HG03159 (cell line): Measurements from ENCODE around the gene TF.
"Not testable (repeated sequence)": the region's sequence is repeated elsewhere in the genome, so short reads cannot be mapped to it uniquely, and the experiment has no call there.

ENCODE experiments used
- ATAC-seq: cut with Tn5 transposase; IDR thresholded peaks from one replicate; pipeline ENCODE4 v1.9.1; 2021; ENCODE audit warnings: mild to moderate bottlenecking, moderate library complexity; ENCODE audit not compliant: unreplicated experiment

Gene TF

DNA sequence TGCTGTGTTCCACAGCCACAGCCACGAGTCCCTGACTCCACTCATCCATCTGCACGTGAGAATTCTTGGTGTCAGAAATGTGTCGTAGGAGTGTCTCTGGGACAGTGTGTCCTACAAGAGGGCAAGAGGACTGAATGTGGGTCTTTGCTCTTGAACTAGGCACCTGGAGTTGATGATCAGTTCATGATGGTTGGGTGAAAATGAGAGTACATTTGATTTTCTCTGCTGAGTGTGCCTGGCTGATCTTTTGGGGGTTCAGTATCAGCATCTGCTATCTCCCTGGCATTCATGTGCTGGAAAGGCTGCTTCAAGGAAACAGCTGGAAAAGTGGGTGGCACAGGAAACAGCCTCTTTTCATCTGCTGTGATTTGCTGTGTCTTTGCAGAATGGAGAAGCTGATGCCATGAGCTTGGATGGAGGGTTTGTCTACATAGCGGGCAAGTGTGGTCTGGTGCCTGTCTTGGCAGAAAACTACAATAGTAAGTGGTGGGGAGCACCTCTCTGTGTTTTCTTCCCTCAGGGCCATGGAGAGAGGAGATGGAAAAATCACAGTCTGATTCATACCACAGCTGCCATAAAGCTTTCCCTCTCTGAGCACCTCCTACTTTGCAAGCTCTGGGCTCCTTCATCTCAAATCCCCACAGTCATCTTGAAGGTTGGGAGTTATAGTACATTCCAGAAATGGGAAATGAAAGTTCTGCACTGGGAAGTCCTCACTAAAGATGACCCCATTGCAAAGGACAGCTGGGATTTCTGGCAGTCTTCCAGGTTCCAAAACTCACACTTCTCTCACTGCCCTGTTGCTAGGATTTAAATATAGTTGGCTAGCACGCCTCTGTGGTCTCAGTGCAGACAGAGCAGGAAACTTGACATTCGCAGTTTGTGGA lies 17.8 kb downstream of the TF start:
- ATAC-seq: no peak

DNA sequence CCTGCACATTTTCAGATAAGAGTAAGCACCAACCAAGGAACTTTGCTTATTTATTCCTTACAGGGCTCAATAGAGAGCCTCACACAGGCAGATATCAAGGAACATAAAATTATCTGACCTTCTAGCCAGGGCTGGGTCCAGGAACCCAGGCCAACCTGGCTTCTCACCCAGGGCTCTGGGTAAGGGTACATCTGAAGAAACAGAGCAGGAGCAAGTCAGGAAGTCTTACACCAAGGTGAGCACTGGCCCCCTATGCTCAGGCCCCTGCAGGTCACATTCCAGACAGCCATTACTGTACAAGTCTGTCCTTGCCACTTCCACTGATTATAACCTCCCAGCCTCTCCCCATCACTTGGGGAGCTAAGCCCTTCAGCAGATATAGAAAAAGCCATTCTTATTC lies 19.1 kb downstream of the TF start:
- ATAC-seq: no peak

DNA sequence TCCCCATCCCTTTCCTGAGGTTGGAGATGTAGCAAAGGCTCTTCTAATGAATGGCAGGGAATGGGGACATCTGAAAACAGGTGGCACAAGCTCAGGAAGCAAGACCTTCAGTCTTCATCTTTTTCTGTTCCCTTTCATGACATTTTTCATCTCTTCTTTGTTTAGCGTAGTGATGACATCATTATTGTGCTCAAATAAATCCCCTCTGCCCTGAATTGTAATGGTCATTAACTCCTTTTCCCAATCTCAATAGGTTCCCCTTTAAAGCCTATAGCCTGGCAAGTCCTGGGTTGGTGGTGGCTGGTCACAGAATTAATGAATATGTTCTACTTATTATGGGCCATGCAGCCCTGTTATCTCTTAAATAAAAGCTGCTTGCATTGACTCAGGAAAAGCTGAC lies 21.4 kb downstream of the TF start:
- ATAC-seq: no peak

GRCh38 chr3:133769536-133769935 lies 23.3 kb downstream of the TF start:
- no peak for ATAC-seq

- ATAC-seq: no peak
These were observed 27.5 kb downstream of the TF start for GRCh38 chr3:133773732-133774131.

DNA sequence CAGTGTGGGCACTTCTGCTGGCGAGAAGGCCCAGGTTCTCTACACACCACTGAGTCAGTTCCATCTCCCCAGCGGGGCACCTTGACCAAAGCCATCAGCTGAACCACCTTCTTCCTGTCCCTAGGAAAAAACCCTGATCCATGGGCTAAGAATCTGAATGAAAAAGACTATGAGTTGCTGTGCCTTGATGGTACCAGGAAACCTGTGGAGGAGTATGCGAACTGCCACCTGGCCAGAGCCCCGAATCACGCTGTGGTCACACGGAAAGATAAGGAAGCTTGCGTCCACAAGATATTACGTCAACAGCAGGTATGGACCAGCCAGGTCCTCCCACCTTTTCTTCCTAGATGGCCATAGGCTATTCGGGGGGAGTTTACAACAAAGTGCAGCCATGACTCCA lies 29.1 kb downstream of the TF start:
- no peak for ATAC-seq

DNA sequence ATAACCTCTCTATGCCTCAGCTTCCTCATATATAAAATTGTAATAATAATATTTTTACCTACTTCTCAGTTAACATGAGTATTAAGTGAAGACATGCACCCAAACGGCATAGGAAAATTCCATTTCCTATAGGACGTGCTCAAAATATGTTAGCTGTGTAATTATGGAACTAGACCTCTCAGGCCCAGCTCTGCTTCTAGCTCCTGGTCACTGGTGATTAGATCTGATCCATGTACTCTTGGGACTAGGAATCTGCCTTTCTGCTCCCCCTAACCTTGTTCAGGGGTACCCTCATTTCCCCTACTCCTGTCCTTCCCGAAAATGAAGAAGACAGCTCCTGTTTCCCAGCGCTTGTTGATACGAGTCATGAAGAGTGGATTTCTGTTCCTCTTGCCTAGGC lies 29.6 kb downstream of the TF start:
- no peak for ATAC-seq

GRCh38 chr3:133776794-133777438 lies 30.7 kb downstream of the TF start:
- no peak for ATAC-seq

DNA sequence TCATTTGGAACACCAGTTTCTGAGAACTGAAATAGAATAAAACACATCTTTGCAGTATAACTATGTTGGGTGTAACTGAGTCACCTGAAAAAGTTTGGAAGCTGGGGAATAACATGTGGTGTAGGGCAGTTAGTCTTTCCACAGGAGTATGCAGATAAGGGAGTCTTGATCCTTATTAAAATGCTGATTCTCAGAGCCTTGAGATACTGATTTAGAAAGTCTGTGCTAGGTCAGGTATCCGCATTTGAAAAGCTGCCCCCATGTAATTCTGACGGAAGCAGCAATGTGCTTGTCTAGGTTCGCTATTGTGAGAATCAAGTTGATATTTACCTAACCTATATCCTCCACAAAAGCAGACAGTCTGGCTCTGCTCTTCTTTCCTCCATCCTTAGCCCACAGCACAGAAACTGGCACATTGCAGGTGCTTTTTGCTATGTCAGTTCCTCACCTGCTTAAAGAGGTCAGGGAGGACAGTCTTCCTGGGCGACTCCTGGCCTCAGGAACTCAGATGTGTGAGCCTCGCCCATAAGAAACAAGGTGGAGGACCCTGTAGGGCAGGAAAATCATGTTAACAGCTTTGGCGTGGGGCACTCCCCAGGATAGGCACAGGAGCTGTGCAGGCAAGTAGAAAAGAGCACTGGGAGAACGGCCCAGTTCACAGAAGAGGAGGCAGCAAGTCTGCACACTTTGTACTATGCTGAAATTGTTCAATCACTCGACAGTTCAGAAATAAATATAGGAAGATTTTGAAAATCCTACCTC lies 31.8 kb downstream of the TF start:
- ATAC-seq: no peak

- ATAC-seq: no peak
These were observed 33.5 kb downstream of the TF start for GRCh38 chr3:133779626-133780203.

- not testable (repeated sequence) for ATAC-seq
These were observed 34.6 kb downstream of the TF start for GRCh38 chr3:133780756-133781155.

DNA sequence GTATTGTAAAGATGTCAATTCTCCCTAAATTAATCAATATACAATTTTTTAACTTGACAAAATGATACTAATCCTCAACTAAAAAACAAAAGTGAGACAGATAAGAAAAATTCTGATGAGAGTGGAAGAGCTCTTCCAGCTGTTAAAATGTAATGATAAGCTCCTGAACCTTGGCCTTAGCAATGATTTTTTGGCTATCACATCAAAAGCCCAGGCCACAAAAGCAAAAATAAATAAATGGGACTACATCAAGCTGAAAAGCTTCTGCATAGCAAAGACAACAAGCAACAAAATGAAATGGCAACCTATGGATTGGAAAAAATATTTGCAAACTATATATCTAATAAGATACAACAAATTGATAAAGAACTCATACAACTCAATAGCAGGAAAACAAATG lies 35.4 kb downstream of the TF start:
- ATAC-seq: no peak

GRCh38 chr3:133782454-133782853 lies 36.3 kb downstream of the TF start:
- no peak for ATAC-seq

DNA sequence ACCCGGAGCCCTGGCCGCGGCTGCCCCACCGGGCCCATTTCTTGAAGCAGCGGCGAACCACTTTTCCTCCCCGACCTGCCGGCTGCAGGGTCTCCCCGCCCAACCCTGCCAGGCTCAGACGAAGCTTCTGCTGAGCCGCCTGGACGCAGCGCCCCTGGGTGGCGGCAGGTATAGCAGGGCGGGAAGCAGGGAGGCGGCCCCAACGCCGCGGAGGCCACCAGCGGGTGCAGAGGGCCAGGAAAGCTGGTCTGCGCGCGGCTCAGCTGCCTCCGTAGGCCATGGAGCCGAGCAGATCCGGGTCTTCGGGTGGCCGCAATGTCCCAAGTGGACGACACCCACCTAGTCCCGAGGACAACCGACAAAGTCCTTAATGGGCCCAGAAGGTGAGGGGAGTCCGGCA lies 37.6 kb downstream of the TF start:
- ATAC-seq: no peak

DNA sequence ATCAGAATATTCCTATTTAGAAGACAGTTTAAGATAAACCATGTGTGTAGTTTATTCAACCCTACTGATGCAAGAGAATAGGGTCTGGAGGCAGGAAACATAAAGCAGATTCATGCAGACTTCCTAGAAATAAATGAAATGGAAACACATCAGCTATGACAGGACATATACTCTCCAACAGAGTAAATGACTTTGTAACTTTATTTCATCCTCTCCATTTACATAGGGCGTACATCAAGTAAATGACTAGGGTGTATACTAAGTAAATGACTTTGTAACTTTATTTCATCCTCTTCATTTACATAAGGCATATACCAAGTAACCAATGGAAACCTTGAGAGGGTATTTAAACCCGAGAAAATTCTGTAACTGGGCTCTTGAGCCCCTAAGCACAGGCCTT lies 41.8 kb downstream of the TF start:
- no peak for ATAC-seq

DNA sequence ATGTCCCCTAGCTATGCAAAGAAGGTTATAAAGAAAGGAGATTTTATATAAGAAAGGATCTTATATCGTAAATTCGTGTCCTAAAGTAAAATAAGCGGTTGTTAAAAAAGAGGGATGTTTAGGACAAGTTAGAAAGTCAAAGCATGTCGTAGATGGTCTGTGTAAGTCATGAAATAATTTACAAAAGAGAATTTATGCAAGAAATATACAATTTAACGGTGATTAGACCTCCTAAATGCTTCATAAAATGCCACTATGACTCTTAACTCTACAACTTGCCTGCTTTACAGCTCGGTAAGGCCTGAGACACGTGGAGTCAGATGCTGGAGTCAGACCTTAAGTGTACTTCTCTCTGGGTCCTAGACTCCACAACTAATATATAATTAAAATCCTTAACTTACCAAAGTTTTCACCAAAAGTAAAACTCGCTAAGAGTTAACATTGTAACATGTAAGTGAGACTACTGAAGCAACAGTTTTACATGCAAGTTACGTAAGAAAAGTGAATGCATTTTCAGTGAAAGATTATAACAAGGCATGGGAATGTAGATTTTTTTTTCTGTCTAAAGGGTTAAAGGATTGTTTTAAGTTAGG lies 46.1 kb downstream of the TF start:
- no peak for ATAC-seq

- no peak for ATAC-seq
These were observed 51.4 kb downstream of the TF start for GRCh38 chr3:133797396-133798105.

GRCh38 chr3:133799794-133800585 lies 53.8 kb downstream of the TF start:
- ATAC-seq: no peak

- ATAC-seq: no peak
These were observed 57.3 kb downstream of the TF start for GRCh38 chr3:133803469-133803868.

GRCh38 chr3:133804896-133805295 lies 58.7 kb downstream of the TF start:
- ATAC-seq: no peak
